Measurements from ENCODE around the gene COMTD1.
"Not testable (repeated sequence)": the region's sequence is repeated elsewhere in the genome, so short reads cannot be mapped to it uniquely, and the experiment has no call there.

The COMTD1 gene

GRCh38 chr10:75195035-75195763, 40.6 kb downstream of the COMTD1 start:
- DNase-seq (ENCODE audit: low read depth in 2 of 2): peak; percentile 39 to 40

- DNase-seq (ENCODE audit: low read depth in 2 of 2): not testable (repeated sequence)
These were observed 41.1 kb downstream of the COMTD1 start for GRCh38 chr10:75194625-75195024.

- peak; percentile 67 to 68 for DNase-seq (ENCODE audit: low read depth in 2 of 2)
These were observed 43.8 kb downstream of the COMTD1 start for GRCh38 chr10:75191821-75192568.

GRCh38 chr10:75189266-75190096, 46.3 kb downstream of the COMTD1 start:
- DNase-seq (ENCODE audit: low read depth in 2 of 2): no peak

- DNase-seq (ENCODE audit: low read depth in 2 of 2): not testable (repeated sequence)
These were observed 47.2 kb downstream of the COMTD1 start for GRCh38 chr10:75188522-75188921.

- no peak for DNase-seq (ENCODE audit: low read depth in 2 of 2)
These were observed 47.8 kb downstream of the COMTD1 start for GRCh38 chr10:75187961-75188426.

GRCh38 chr10:75186310-75186709, 49.4 kb downstream of the COMTD1 start:
- no peak for DNase-seq (ENCODE audit: low read depth in 2 of 2)

Data from fibroblast of skin of left quadriceps (primary cell).